ENCODE data around the gene PPP4C.

The PPP4C gene

DNA sequence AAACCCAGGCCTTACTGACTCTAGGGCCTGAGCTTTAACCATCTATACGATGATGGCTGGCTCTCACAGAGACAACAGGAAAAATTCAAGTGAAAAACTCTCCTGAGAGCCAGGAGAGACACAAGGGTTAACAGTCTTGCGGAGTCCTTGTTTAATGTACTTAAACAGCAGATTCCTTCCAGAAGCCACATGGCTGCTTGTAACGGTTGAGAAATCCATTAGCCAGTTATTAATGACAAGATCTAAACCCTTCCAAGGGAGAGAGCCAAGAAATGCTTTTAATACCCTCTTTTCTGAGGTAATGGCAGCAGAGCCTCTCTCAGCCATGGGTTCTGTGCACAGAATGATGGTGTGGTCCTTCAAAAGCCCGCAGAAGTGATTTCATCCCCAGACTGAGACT is 15.4 kb upstream of the PPP4C start:
- no peak for DNase-seq

- no peak for DNase-seq
Observed at GRCh38 chr16:30060836-30061554, 14.8 kb upstream of the PPP4C start.

DNA sequence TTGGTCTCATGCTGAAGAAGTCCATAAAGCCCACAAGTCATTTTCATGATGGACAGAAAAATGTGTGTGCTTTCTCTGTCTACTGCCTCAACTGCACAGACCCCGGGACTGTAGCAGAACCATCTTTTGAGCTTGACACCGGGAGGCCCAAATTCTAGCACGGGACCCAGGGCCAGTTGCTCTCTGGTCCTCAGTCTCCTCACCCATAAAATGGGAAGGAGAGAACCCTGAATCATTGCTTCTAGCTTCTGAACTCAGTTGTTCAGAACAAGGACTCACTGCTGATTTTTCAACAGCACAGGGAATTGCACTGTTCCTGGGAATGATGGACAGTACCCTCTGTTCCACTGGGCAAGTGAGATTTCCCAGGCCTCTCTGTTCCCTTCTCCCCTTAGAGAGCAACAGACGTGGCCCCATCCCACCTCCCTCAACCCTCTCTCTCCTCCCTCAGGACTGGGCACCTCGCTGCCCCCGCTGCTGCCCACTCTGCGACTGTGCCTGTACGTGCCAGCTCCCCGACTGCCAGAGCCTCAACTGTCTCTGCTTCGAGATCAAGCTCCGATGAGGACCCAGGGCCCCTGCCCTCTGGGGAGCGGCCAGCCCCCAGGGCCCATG is 12.4 kb upstream of the PPP4C start:
- DNase-seq, result no peak

DNA sequence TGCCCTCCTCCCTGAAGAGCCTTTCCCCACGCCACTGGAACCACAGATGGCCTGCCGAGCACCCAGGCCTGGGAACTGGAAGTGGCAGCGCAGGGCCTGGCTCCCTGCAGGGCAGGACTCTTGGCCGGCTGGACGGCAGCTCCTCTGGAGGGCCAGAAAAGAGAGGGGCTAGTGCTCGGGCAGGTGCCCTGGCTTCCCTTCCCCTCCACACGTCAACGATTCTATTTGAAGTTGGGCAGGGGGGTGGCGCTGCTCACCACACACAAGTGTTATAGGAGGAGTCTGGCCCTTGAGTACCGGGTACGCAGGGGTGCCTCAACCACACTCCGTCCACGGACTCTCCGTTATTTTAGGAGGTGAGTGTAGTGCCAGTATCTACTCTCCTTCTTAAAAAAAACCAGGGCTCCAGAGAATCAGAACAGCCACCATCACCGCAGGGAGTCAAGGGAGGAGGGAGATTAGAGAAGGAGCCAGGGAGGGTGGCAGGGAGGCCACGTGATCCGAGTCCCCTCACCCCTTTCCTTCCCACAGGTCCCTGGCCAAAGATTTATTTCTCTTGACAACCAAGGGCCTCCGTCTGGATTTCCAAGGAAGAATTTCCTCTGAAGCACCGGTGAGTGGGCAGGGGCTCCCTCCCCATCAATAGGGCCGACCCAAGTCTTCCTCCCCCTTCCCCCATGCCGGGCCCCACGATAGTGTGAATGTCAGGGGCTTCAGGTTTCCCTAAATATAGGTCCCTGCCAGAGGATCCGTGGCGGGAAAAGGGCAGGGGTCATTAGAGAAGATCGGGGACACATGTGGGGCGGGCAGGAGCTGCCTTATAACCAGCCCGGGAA is 11.7 kb upstream of the PPP4C start:
- peak; percentile 49 for DNase-seq

GRCh38 chr16:30064729-30065101 is 11.1 kb upstream of the PPP4C start:
- DNase-seq, result no peak

DNA sequence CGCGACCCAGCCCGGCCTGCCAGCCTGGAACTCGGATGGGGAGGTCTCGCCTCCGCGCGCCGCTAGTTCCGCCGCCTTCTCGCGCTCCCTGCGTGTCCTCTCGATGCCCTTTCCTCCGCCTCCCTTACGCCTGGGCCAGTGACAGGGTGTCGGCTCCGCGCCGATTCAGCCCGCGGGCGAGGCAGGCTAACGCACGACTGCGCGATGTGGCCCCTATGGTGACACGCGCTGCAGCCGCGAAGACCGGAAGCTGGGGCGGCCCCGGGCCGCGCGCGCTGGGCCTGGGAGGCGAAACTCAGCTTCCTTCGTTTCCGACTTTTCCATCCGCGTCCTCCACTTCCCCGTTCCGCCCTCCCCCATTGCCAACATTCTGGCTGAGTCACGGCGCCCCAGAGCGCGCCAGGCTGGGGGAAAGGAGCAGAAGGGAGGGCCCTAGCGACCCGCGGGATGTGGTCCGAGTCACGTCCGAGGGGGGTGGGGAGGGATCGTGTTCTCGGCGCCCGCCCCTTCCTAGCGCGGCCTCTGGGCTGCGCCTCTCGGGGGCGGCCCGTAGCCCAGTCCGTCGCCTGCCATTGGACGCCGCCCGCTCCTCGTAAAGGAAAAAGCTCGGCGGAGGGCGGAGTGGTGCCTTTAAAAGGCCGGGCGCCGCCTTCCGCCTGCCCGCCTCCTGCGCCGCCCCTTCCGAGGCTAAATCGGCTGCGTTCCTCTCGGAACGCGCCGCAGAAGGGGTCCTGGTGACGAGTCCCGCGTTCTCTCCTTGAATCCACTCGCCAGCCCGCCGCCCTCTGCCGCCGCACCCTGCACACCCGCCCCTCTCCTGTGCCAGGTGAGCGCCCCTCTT is 10.5 kb upstream of the PPP4C start, which contains the start of gene ALDOA:
Gene ALDOA, plus strand, starts transcription at position 659 of the 841 bp plus-strand sequence. CDS start 1,138 bp downstream, outside the sequence.
- DNase-seq, result peak; percentile 99

DNA sequence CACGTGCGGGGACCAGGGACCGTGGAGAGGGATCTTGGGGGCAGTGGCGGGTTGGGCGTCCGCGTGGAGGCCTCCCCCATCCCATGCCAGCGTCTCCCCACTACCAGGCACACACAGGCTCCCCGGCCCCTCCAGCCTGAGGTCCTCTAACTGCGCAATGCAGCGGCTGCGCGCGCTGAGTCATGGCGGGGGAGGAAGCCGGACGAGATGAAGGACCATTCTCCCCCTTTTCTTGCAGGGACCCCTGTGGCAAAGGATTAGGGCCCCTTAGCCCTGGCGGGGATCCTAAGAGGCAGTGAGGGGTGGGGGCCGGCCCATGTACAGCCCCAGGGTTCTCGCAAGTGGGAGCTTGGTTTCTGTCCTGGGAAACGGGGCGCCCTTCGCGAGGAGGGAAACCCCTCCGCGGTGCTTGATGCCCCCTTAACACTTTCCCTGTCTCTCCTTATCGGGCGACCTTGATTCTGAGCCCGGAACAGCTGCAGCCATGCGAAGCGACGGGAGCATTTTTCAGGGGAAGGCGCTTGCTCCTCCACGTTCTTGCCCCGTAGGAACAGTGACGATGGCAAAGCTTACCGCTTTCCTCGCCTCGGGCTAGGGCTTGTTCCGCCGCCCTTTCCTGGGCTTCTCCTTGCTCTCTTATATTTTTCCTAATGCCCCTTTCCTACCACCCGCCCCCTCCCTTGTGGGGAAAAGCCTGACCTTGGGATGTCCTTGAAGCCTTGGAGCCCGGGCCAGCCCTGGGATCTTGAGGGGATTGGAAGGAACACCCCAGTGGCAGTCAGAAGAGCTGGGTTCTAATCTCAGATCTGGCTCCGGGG is 9.6 kb upstream of the PPP4C start:
- DNase-seq, result peak; percentile 57

GRCh38 chr16:30066761-30067583 is 8.8 kb upstream of the PPP4C start:
- no peak for DNase-seq

GRCh38 chr16:30067584-30067916 is 8.2 kb upstream of the PPP4C start:
- no peak for DNase-seq

DNA sequence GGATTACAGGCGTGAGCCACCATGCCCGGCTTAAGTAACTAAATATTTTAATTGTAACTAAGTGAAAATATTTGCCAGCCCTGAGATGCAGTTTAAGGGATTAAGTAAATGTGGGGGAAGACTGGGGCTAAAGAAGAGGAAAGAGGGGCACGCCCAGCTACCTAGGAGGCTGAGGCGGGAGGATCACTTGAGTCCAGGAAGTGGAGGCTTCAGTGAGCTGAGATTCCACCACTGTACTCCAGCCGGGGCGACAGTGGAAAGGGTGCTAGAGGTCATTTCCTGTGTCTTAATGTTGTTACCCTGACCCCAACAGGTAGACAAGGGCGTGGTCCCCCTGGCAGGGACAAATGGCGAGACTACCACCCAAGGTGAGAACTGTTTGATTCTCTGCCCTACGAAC is 7.5 kb upstream of the PPP4C start:
- DNase-seq, result no peak

GRCh38 chr16:30068750-30069610 is 6.8 kb upstream of the PPP4C start:
- peak; percentile 31 for DNase-seq

GRCh38 chr16:30069611-30070462 is 6.0 kb upstream of the PPP4C start:
- DNase-seq, result no peak

GRCh38 chr16:30070490-30070889 is 5.3 kb upstream of the PPP4C start:
- no peak for DNase-seq

DNA sequence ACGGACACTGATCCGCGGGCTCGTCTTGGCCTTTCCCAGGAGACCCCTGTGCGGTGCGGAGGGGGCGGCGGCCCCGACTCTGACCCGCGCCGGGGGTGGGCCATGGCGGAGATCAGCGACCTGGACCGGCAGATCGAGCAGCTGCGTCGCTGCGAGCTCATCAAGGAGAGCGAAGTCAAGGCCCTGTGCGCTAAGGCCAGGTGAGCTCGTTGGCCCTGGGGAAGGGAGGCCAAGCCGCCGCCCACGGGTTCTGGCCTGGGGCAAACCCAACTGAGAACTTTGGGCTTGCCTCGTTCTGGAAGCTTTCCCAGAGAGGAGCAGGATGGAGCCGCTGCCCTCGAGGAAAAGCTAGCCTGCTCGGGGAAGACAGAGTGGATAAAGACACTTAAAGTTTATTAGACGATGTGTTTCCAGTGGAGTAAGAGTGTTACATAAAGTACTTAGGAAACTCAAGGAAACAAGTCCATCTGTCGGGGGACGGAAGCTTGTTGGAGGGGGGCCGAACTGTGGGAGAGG is 540 bp downstream of the PPP4C start:
- no peak for DNase-seq

DNA sequence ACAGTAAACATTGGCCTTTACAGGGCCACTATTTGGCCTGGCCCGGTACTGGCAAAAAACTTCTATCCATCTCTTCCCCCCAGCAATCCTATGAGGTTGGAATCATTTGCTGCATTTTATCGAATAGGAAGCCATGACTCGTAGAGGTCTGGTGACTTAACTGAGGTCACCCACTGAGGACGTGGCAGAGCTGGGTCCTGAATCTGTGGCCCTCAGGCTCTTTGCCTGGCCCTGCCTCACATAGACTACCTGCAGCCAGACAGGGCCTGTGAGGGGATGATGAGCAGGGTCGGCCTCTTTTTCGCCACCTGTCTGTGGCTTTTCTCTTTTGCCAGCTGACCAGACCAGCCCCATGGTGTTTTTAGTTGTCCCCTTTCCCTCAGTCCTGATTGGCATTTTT is 1.9 kb downstream of the PPP4C start:
- DNase-seq, result no peak

- no peak for DNase-seq
Observed at GRCh38 chr16:30078744-30079143, 3.0 kb downstream of the PPP4C start.

GRCh38 chr16:30079480-30079879 is 3.7 kb downstream of the PPP4C start:
- DNase-seq, result no peak

GRCh38 chr16:30082545-30083090 is 6.8 kb downstream of the PPP4C start:
- no peak for DNase-seq

Measured in fibroblast of skin of back (primary cell).